ENCODE results near the gene CFHR5.
"Not testable (repeated sequence)": the region's sequence is repeated elsewhere in the genome, so short reads cannot be mapped to it uniquely, and the experiment has no call there.

Gene CFHR5

GRCh38 chr1:196977278-196977677, at the start of gene CFHR5:
CFHR5 (plus strand) TSS chr1:196977556; CDS start chr1:196977665, 109 bp downstream.
- DNase-seq: no peak

- not testable (repeated sequence) for DNase-seq
Observed at GRCh38 chr1:196932853-196933252, 44.5 kb upstream of the CFHR5 start.

DNA sequence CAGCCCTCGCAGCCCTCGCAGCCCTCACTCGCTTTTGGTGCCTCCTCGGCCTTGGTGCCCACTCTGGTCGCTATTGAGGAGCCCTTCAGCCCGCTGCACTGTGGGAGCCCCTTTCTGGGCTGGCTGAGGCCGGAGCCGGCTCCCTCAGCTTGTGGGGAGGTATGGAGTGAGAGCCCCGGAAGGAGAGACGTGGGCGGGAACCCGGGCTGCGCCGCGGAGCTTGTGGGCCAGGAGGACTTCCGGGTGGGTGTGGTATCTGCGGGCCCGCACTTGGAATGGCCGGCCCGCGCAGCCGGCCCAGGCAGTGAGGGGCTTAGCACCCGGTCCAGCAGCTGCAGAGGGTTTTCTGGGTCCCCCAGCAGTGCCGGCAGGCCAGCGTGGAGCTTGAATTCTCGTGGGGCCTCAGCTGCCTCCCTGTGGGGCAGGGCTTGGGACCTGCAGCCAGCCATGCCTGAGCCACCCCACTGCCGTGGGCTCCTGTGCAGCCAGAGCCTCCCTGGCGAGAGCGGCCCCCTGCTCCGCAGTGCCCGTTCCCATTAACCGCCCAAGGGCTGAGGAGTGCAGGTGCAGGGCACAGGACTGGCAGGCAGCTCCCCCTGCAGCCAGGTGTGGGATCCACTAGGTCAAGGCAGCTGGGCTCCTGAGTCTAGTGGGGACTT, 43.7 kb upstream of the CFHR5 start:
- no peak for DNase-seq

- DNase-seq: not testable (repeated sequence)
Observed at GRCh38 chr1:196941474-196941873, 35.9 kb upstream of the CFHR5 start.

DNA sequence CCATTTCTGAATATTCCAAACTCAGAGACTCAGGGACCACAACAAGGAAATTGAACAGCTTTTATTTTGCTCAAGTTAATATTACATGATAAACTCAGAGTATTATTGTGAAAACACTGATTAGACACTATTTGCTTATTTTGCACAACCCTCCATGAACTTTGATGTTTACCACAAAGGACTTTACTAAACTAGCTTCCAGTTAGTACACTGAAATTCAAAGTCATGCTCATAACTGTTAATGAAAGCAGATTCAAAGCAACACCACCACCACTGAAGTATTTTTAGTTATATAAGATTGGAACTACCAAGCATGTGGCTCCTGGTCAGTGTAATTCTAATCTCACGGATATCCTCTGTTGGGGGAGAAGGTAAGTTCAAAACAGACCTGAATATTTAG, 33.8 kb upstream of the CFHR5 start, which contains the start of gene CFHR2:
Gene CFHR2, plus strand, starts transcription at position 171 of the 400 bp plus-strand sequence. Its CDS starts 143 bp downstream, at position 314.
- not testable (repeated sequence) for DNase-seq

DNA sequence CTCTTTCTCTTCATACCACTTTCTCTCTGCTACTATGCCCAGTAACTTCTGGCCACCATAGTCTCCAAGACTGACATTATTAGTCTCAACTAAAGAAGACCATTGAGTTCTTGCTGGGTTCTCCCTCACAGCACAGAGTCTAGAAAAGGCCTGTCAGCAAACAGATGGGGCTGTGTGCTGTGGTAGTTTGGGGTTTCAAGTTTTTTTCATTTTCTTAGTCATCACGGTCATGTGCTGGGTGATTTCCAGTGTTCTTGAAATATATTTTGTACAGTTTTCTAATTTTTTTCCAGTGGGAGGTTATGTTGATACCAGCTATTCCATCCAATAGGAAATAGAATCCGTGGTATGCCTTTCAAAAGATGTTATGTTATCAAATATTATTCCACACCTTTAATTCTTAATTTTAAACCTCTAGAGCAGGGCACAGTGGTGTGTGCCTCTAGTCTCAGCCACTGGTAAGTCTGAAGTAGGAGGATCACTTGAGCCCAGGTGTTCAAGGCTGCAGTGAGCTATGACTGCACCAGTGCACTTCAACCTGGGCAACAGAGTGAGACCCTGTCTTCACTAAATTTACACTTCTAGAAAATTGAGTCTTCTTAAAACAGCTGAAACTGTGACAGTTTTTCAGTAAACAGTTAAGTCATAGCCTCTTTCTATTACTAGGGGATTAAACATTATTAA, 25.5 kb upstream of the CFHR5 start:
- DNase-seq: no peak

- no peak for DNase-seq
Observed at GRCh38 chr1:196954778-196955177, 22.6 kb upstream of the CFHR5 start.

DNA sequence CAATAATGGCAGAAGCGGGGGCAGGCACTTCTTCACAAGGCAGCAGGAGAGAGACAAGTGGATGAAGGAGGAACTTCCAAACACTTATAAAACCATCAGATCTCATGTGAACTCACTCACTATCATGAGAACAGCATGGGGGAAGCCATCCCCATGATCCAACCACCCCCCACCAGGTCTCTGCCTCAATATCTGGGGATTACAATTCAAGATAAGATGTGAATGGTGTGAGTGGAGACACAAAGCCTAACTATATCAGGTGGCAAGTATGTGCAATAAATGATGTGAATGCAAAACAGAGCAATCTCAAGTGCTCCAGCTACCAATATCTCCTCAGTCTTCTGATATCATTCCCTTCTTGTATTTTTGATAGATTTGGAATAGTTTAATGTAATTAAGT, 21.4 kb upstream of the CFHR5 start:
- DNase-seq: no peak

DNA sequence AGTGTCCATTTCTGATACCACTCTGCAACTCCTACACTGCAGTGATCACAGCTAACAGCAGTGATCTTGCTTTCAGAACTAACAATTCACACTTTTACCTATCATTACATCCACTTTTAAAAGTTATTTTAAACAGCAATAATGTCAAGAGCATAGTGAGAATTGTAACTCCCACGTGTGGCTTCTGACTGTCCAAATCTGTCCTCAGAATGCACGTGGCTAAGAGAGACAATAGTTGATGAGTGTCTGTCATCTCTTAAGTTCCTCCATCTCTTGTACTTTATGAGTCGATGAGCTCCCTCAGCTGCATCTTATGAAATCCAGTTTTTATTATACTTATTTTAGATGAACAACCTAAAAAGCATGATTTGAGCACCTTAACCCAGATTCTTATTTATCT, 16.5 kb upstream of the CFHR5 start:
- no peak for DNase-seq

GRCh38 chr1:196970182-196970581, 7.2 kb upstream of the CFHR5 start:
- no peak for DNase-seq

- no peak for DNase-seq
Observed at GRCh38 chr1:196976278-196976677, 1.1 kb upstream of the CFHR5 start.

DNA sequence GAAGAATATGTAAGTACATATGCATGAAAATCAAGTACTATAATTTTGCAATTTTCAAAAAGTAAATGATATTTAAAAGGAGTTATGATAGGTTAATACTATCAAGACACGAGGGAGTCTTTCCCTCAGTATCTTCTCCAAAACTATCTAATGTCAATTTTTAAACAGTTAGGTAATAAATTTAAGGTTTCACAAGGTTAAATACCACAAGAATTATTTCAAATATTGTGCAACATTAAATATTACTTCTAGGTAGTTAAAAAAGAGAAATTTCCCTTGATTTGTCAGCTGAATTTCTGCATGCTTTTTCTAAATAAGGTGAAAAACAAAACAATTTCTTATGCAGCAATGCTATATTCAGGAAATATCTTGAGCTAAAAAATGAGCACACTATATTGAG, 3.5 kb downstream of the CFHR5 start:
- no peak for DNase-seq

GRCh38 chr1:196982247-196982646, 4.9 kb downstream of the CFHR5 start:
- DNase-seq: not testable (repeated sequence)

- not testable (repeated sequence) for DNase-seq
Observed at GRCh38 chr1:196991919-196992651, 14.7 kb downstream of the CFHR5 start.

- DNase-seq: no peak
Observed at GRCh38 chr1:196993916-196994315, 16.6 kb downstream of the CFHR5 start.

GRCh38 chr1:196997423-196997822, 20.1 kb downstream of the CFHR5 start:
- no peak for DNase-seq

- no peak for DNase-seq
Observed at GRCh38 chr1:197001828-197002227, 24.5 kb downstream of the CFHR5 start.

- DNase-seq: no peak
Observed at GRCh38 chr1:197003132-197003531, 25.8 kb downstream of the CFHR5 start.

- DNase-seq: no peak
Observed at GRCh38 chr1:197008861-197009260, 31.5 kb downstream of the CFHR5 start.

DNA sequence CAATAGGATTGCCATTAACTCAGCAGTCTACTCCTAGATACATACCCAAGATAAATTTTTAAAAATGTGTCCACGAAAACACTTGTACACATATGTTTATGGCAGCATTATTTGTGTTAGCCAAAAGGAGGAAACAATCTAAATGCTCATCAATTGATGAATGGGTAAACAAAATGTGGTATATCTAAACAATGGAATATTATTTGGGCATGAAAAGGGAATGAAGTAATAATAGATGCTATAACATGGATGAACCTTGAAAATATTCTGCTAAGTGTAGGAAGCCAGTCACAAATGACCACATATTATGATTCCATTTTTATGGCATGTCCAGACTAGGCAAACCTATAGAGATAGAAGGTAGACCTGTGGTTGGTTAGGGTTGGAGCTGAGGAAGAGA, 34.3 kb downstream of the CFHR5 start:
- no peak for DNase-seq

DNA sequence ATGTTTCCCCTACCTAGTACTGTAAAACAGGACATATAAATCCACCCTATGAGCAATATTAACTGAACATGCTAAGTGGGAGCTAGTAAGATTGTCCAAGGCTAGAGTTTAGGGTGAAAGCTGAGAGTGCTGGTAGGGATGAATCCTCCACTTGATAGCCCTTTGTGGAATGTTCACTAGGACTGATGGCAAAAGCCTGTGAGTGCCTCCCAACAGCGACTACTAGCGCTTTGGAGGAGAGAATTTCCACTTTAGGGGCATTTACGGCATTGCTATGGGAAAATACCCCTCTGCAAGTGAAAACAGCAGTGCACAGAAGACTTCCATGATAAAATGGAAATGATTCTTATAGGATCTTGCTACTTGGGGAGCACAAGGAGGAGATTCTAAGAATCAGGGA, 35.9 kb downstream of the CFHR5 start:
- DNase-seq: no peak

- no peak for DNase-seq
Observed at GRCh38 chr1:197016751-197017150, 39.4 kb downstream of the CFHR5 start.

DNA sequence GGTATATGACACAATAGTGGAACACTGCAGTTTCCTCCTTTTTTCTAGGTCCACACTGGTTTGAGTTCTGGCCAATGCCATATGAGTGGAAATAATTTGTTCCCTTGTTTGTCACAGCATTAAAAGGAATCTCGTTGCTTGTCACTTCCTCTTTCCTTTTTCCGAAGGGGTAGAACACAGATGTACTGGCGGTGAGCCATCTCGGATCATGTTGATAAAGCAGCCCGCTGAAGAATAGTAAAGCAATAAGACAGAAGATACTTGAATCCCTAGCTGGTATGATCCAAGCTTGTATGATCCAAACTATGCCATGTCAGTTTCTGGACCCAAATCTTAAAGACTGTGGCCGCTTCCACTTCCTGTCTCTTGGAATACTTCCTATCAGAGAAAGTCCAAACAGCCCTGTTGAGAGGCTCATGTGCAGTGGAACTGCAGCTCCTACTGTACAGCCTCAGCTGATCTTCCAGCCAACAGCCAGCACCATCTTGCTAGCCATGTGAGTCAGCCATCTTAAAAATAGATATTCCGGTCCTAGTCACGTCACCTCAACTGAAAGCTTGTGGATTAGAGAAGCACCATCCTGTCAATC, 40.3 kb downstream of the CFHR5 start:
- no peak for DNase-seq

Data from cerebellar nuclear complex (tissue), 1 donor.